ENCODE data around the gene TTC32.

TTC32 gene

GRCh38 chr2:19937004-19937403 is 35.2 kb upstream of the TTC32 start:
- Histone ChIP-seq H2AFZ (ENCODE audit: low read length) (no peak overlapping the region), H3K4me2 (ENCODE audit: low read length) (no peak overlapping the region), H3K79me2 (ENCODE audit: insufficient read depth, low read length) (no peaks in the 10 kb centered on the region), H3K27ac (ENCODE audit: low read depth, low read length, poor library complexity, severe bottlenecking) (no peak overlapping the region), H3F3A (ENCODE audit: insufficient read depth, low read length) (no peaks in the 10 kb centered on the region; the same call in 1 of the 2 replicates), H3K36me3 (ENCODE audit: insufficient read depth, low read length) (peaks cover 11% of the 10 kb centered on the region; the same call in 1 of the 2 replicates), H3K4me3 (ENCODE audit: low read depth, low read length, poor library complexity, severe bottlenecking) (no peak overlapping the region), H4K20me1 (ENCODE audit: insufficient read depth, low read length) (no peaks in the 10 kb centered on the region), H3K9me3 (ENCODE audit: low read length) (no peaks in the 10 kb centered on the region), H3K9me2 (ENCODE audit: low read depth, low read length) (no peaks in the 10 kb centered on the region), H3K9ac (ENCODE audit: low read length) (no peak overlapping the region), H3K27me3 (ENCODE audit: insufficient read depth, low read length) (no peaks in the 10 kb centered on the region), H3K4me1 (ENCODE audit: insufficient read depth, low read length, severe bottlenecking) (peaks cover 8% of the 10 kb centered on the region)
- TF ChIP-seq EZH2 (IDR thresholded peaks at IDR 0.05; ENCODE audit: borderline replicate concordance, low read length) (no peak), CTCF (IDR thresholded peaks at IDR 0.05; ENCODE audit: low read length) (no peak)

GRCh38 chr2:19936203-19936602 is 34.4 kb upstream of the TTC32 start:
- H3K4me3 ChIP-seq (ENCODE audit: low read depth, low read length, poor library complexity, severe bottlenecking), result no peak overlapping the region
- no peaks in the 10 kb centered on the region for H3K27me3 ChIP-seq (ENCODE audit: insufficient read depth, low read length)
- H2AFZ ChIP-seq (ENCODE audit: low read length), result no peak overlapping the region
- no peaks in the 10 kb centered on the region for H4K20me1 ChIP-seq (ENCODE audit: insufficient read depth, low read length)
- TF ChIP-seq CTCF (IDR thresholded peaks at IDR 0.05; ENCODE audit: low read length) (no peak), EZH2 (IDR thresholded peaks at IDR 0.05; ENCODE audit: borderline replicate concordance, low read length) (no peak)
- no peak overlapping the region for H3K4me2 ChIP-seq (ENCODE audit: low read length)
- no peaks in the 10 kb centered on the region for H3K9me2 ChIP-seq (ENCODE audit: low read depth, low read length)
- H3K4me1 ChIP-seq (ENCODE audit: insufficient read depth, low read length, severe bottlenecking), result peaks cover 8% of the 10 kb centered on the region
- H3K9me3 ChIP-seq (ENCODE audit: low read length), result no peaks in the 10 kb centered on the region
- H3K9ac ChIP-seq (ENCODE audit: low read length), result no peak overlapping the region
- H3K36me3 ChIP-seq (ENCODE audit: insufficient read depth, low read length), result peaks cover 11% of the 10 kb centered on the region; the same call in 1 of the 2 replicates
- H3K27ac ChIP-seq (ENCODE audit: low read depth, low read length, poor library complexity, severe bottlenecking), result no peak overlapping the region
- H3K79me2 ChIP-seq (ENCODE audit: insufficient read depth, low read length), result no peaks in the 10 kb centered on the region
- H3F3A ChIP-seq (ENCODE audit: insufficient read depth, low read length), result no peaks in the 10 kb centered on the region; the same call in 1 of the 2 replicates

GRCh38 chr2:19933351-19933981 is 31.7 kb upstream of the TTC32 start:
- Histone ChIP-seq H3K27me3 (ENCODE audit: insufficient read depth, low read length) (no peaks in the 10 kb centered on the region), H3K4me3 (ENCODE audit: low read depth, low read length, poor library complexity, severe bottlenecking) (no peak overlapping the region), H3K9me3 (ENCODE audit: low read length) (no peaks in the 10 kb centered on the region), H3K79me2 (ENCODE audit: insufficient read depth, low read length) (no peaks in the 10 kb centered on the region), H3K9ac (ENCODE audit: low read length) (no peak overlapping the region), H2AFZ (ENCODE audit: low read length) (no peak overlapping the region), H3K36me3 (ENCODE audit: insufficient read depth, low read length) (peaks cover 25% of the 10 kb centered on the region), H3K9me2 (ENCODE audit: low read depth, low read length) (no peaks in the 10 kb centered on the region), H3K4me1 (ENCODE audit: insufficient read depth, low read length, severe bottlenecking) (peaks cover 8% of the 10 kb centered on the region), H3K4me2 (ENCODE audit: low read length) (no peak overlapping the region), H3F3A (ENCODE audit: insufficient read depth, low read length) (no peaks in the 10 kb centered on the region; the same call in 1 of the 2 replicates), H3K27ac (ENCODE audit: low read depth, low read length, poor library complexity, severe bottlenecking) (no peak overlapping the region), H4K20me1 (ENCODE audit: insufficient read depth, low read length) (no peaks in the 10 kb centered on the region)
- TF ChIP-seq EZH2 (IDR thresholded peaks at IDR 0.05; ENCODE audit: borderline replicate concordance, low read length), result no peak
- no peak for TF ChIP-seq CTCF (IDR thresholded peaks at IDR 0.05; ENCODE audit: low read length)

All from OCI-LY1 (cell line).